ENCODE measurements around the gene DNAH14.

DNAH14 gene

DNA sequence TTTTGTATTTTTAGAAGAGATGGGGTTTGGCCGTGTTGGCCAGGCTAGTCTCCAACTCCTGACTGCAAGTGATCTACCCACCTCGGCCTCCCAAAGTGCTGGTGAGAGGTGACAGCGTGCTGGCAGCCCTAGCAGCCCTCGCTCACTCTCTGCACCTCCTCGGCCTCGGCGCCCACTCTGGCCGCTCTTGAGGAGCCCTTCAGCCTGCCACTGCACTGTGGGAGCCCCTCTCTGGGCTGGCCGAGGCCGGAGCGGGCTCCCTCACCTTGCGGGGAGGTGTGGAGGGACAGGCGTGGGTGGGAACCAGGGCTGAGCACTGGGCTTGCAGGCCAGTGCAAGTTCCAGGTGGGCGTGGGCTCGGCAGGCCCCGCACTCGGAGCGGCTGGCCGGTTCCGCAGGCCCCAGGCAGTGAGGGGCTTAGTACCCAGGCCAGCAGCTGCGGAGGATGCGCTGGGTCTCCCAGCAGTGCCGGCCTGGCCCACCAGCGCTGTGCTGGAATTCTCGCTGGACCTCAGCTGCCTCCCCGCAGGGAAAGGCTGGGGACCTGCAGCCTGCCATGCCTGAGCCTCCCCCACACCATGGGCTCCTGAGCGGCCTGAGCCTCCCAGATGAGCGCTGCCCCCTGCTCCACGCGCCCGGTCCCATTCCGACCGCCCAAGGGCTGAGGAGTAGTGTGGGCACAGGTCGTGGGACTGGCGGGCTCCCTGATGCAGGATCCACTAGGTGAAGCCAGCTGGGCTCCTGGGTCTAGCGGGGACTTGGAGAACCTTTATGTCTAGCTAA lies 501.8 kb downstream of the DNAH14 start:
- DNase-seq (ENCODE audit: low read depth in 1 of 2, low spot score in 1 of 2) = no peak
- TF ChIP-seq JUND (IDR thresholded peaks at IDR 0.05; ENCODE audit: low read depth) = no peak
- in situ Hi-C loops (cut with HindIII; ENCODE audit: low pct_unique_long_range_greater_than_20kb, low sequenced_read_pairs) = no loop called here

DNA sequence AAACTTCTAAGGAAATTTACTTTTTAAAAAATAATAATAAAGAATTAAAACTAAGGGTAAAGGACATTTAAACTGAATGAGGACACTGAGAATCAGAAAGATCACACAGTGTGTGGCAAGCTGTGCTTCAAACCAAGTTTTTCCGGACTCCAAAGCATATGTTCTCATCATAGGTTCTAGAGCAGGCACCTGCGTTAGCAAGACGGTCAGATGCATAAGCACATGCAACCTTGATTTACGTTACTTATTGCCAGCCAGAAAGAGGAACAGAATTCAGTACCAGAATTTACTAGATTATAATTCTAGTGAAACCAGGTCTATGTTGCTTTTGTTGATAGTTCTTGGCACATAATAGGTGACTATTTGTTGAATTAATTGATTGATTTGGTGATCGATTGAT lies 504.6 kb downstream of the DNAH14 start:
- no peak for DNase-seq (ENCODE audit: low read depth in 1 of 2, low spot score in 1 of 2)
- TF ChIP-seq JUND (IDR thresholded peaks at IDR 0.05; ENCODE audit: low read depth) = no peak
- in situ Hi-C loops (cut with HindIII; ENCODE audit: low pct_unique_long_range_greater_than_20kb, low sequenced_read_pairs) = no loop called here

DNA sequence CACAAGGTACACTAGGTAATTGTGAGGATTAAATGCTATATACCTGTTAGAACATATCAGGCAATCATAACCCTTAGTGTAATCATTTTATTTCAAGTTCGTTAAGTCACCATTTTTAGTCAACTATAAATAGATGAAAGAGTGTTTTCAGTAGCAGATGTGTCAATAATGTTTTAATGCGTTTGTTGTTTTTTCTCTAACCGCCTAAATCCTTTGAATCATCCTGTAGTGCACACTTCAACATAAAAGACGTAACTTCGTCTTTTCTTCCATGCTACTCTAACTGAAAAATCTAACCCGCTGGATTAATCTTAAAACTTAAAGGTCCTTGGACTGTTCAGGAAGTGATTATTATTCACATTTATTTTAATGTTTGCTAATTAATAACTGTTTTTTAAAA lies 505.6 kb downstream of the DNAH14 start:
- in situ Hi-C loops (cut with HindIII; ENCODE audit: low pct_unique_long_range_greater_than_20kb, low sequenced_read_pairs) = no loop called here
- DNase-seq (ENCODE audit: low read depth in 1 of 2, low spot score in 1 of 2) = no peak
- TF ChIP-seq JUND (IDR thresholded peaks at IDR 0.05; ENCODE audit: low read depth) = no peak

DNA sequence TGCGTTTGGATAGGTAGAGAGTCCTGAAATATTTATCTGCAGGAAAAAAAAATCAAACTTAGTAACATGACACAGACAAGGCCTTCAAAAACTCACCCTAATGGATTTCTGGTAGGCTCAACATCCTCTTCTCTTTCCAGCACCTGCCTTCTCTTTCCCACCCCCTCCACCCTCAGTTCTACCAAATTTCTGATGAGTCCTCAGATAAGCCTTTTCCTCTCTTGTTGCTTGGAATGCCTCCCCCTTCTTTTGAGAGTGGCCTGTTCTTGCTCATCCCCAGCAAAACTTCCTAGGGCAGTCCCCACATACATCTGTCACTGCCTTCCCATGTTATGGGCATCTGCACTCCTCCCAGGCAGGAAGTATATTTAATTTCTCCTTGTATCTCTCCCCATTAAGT lies 506.0 kb downstream of the DNAH14 start:
- no peak for TF ChIP-seq JUND (IDR thresholded peaks at IDR 0.05; ENCODE audit: low read depth)
- DNase-seq (ENCODE audit: low read depth in 1 of 2, low spot score in 1 of 2) = no peak
- in situ Hi-C loops (cut with HindIII; ENCODE audit: low pct_unique_long_range_greater_than_20kb, low sequenced_read_pairs) = no loop called here

DNA sequence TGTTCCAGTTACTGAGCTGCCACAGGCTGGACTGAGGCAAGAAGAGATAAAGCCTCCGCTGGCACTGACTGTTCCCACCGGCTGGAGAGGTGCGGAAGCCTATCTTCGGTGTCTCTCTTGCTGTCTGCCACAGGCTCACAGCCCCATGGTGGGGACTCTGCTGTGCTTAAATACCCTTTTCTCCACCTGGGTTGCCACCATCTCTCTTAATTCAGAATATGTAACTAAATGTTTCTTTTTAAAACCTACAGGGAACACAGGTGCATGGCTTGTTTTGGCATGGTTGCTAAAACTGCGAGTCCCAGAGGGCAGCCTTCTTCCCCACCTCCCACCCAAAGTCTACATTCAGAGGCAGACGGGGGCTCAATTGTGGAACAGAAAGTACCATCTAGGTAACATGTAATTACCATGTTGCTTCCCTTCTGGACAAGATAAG lies 506.5 kb downstream of the DNAH14 start:
- no peak for DNase-seq (ENCODE audit: low read depth in 1 of 2, low spot score in 1 of 2)
- in situ Hi-C loops (cut with HindIII; ENCODE audit: low pct_unique_long_range_greater_than_20kb, low sequenced_read_pairs) = no loop called here
- no peak for TF ChIP-seq JUND (IDR thresholded peaks at IDR 0.05; ENCODE audit: low read depth)

DNA sequence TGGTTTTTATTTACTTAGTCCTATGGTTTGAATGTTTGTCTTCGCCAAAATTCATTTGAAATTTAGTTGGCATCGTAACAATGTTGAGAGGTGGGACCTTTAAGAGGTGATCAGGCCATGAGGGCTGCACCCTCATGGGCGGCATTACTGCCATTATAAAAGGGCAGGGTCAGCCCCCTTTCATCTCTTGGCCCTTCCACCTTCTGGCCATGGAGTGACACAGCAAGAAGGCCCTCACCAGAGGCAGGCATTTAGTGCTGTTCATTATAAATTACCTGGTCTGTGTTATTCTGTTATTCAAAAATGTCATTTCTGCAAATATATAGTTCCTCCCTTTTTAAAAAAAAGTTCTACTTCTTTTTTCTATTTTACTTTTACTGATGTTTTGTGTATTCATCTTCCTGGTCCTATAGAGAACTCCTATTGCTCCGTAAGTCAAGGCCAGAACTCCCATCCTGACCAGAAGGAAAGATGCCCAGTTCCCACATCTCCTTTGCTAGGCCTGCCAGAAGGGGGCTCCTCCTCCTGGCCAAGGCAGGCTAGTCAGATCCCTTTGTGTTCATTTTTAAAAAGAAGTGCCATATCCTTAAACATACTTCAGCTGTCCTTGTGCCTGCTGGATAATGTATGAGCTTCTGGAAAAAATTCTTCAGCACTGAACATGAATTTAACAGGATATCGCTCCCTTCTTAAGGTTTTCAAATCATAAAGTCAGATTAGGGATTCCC lies 508.4 kb downstream of the DNAH14 start:
- peak in 1 of 2 experiments; percentile 51 for DNase-seq (ENCODE audit: low read depth in 1 of 2, low spot score in 1 of 2)
- TF ChIP-seq JUND (IDR thresholded peaks at IDR 0.05; ENCODE audit: low read depth) = no peak
- in situ Hi-C loops (cut with HindIII; ENCODE audit: low pct_unique_long_range_greater_than_20kb, low sequenced_read_pairs) = no loop called here

DNA sequence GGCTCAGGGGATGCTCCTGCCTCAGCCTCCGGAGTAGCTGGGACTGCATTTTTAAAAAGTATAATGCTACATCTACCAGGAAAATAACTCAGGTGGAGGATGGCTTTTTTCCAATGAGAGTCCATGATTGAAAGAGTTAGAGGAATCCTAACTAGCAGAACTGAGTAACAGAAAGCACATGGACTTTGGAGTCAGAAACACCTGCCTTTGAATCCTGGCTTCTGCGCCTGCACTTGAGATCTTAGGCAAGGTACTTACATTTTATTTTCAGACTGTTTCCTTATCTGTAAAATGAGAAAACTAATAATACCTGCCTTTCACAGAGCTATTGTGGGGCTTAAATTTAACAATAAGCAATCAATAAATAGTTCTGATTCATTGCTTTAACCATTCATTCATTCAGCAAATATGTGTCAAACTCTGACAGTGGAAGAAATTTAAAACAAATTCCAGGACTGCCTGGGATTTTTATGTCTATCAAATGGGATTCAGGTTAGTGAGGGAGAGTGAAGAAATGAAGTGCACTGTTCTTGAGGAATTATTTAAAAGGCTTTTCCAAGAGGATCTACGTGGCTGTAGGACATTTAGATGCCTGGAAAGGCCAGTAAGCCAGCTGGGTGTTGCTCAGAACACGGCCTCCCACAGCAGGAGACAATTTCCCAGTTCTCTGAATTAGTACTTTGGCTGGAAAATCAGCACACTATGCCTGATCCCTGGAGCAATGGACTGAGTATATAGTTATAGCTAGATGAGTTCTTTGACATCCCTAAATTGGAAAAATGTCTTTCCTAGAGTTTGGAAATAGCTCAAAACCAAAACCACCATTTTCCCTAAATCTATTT lies 511.1 kb downstream of the DNAH14 start:
- TF ChIP-seq JUND (IDR thresholded peaks at IDR 0.05; ENCODE audit: low read depth) = no peak
- in situ Hi-C loops (cut with HindIII; ENCODE audit: low pct_unique_long_range_greater_than_20kb, low sequenced_read_pairs) = no loop called here
- no peak for DNase-seq (ENCODE audit: low read depth in 1 of 2, low spot score in 1 of 2)

DNA sequence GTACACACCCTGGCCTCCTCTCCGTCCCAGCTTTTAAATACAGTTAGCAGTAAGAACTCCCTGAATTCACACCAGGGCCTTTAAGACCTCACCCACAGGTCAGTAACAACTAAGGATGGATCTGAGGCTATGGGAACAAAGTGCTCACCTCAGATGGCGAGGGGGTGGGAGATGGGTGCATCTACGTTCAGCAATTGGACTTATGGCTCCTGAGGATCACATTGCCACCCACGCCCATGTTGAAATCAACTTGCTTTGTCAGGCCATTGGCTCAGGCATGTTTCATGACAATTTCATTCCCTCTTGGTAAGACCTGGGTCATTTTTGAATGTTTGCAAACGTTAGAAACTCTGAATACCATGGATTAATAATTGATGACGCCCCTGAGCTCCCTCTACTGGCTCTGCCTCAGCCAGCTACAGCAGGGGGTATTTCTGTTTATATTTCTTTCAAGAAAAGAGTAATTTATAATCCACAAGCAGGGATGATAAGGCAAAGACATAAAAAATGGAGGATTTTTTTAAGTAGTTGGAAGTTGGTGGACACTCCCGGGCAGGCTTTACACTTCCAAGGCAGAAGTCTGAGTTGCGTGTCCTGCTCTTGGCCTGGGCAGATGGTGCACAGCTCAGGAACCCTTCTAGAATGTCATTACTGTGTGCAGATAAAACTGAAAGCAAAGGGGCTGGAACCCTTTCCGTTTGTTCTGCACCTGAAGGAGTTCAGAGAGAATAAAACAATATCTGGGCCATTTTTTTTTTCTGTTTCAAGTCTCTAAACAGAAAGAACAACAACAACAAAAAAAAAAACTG lies 512.0 kb downstream of the DNAH14 start:
- in situ Hi-C loops (cut with HindIII; ENCODE audit: low pct_unique_long_range_greater_than_20kb, low sequenced_read_pairs) = no loop called here
- no peak for DNase-seq (ENCODE audit: low read depth in 1 of 2, low spot score in 1 of 2)
- no peak for TF ChIP-seq JUND (IDR thresholded peaks at IDR 0.05; ENCODE audit: low read depth)

DNA sequence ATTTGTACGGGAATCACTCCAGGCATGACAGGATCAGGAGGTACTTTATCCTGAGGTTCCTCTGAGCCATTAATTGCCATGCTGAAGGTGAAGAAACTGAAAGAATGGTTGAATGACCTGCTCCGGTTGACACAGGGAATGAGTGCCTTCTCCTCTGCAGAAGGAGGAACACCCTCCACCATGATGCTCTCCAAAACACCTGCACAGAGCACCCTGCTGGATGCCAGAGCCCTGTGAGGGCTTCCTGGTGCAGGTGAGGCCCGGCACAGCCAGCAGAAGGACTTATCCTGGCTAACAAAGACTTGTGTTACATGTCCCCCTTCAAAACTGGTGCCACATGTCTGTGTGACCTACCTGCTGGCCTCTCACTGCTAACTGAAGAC lies 512.6 kb downstream of the DNAH14 start:
- no peak for TF ChIP-seq JUND (IDR thresholded peaks at IDR 0.05; ENCODE audit: low read depth)
- in situ Hi-C loops (cut with HindIII; ENCODE audit: low pct_unique_long_range_greater_than_20kb, low sequenced_read_pairs) = no loop called here
- DNase-seq (ENCODE audit: low read depth in 1 of 2, low spot score in 1 of 2) = no peak

DNA sequence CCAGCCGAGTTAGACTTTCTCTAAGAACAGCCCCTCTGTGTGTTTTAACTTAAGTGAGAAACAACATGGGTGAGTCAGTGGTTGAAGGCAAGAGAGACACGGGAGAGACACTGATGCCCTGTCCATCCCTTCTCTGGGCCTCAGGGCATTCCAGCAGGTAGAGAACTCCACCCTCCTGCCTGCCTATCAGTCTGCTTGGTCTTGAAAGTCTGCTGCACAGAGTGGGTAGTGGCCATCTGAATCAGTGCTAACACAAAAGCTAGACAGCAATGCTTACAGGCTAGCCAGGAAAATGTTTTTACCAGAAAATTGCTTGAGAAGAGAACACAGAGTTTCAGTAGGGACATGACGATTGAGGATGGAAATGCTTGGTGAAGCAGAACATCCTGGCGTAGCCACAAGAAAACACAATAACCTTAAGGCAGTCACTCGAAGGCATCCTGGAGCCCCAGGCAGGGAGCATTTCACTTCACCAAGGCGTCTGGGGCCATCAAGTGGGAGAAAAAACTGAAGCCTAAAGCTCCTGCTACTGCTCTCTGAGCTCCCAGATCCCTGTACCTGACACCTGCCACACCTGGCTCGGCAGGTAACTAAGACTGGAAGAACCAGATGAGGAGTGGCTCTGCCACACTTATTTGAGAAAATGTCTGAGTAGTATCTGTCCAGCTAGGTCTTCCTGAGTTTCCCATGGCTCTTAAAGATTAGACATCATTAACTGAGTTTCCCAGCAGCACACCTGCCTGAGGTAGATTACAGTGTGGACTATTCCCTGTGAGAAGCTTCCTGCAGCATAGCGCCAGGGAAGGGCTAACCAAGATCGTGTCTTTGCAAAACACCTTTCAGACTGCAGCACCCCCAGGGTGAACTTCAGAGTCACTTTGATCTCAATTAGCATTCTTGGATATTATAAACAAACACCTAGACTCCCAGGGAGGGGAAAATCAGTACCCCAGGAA lies 516.4 kb downstream of the DNAH14 start:
- TF ChIP-seq JUND (IDR thresholded peaks at IDR 0.05; ENCODE audit: low read depth) = no peak

DNA sequence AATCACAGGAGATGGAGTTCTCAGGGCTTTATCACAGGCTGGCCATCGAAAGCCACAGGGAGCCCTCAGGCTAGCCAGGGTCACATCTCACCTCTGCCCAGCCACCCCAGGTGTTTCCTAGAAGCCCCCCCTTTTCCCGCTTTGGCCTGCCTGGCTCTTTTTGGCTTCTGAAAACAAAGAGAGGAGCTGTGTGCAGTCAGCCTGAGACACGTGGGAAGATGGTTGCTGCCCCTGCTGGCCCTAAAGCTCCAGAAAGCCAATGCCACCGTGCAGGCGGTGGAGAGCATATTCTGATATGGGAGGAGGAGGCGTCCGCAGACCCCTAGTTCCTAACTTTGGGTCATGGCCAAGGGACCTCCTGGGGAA lies 517.1 kb downstream of the DNAH14 start:
- TF ChIP-seq JUND (IDR thresholded peaks at IDR 0.05; ENCODE audit: low read depth) = no peak
- no peak for DNase-seq (ENCODE audit: low read depth in 1 of 2, low spot score in 1 of 2)
- in situ Hi-C loops (cut with HindIII; ENCODE audit: low pct_unique_long_range_greater_than_20kb, low sequenced_read_pairs) = no loop called here

More for the DNA sequence above, 516.4 kb downstream of the DNAH14 start:
- DNase-seq (ENCODE audit: low read depth in 1 of 2, low spot score in 1 of 2) = peak in 1 of 2 experiments; percentile 81
- in situ Hi-C loops (cut with HindIII; ENCODE audit: low pct_unique_long_range_greater_than_20kb, low sequenced_read_pairs) = no loop called here
